GM12892 (cell line): ENCODE results near the gene DGCR8.

Experiments
- POLR2A ChIP-seq: IDR thresholded peaks from 2 replicates; pipeline ENCODE4 v1.6.1; 2011; ENCODE audit warnings: low read depth, low read length, control low read depth
- POLR2AphosphoS5 ChIP-seq: IDR thresholded peaks from 2 replicates; pipeline ENCODE4 v1.6.1; 2011; ENCODE audit warnings: low read depth, low read length, control low read depth

GRCh38 chr22:20135265-20135664 is 55.2 kb downstream of the DGCR8 start:
- TF ChIP-seq POLR2A (no peak), POLR2AphosphoS5 (no peak)
